ENCODE data around the gene MED13L. TPM values are rescaled to one million over a fixed set of nuclear protein-coding genes. Genes with fewer than 3 reads are reported as not detected.

MED13L gene
- polyA plus RNA-seq, 1 of the 3 experiments (the other 2 are of a cell fraction) = 17.1 TPM

DNA sequence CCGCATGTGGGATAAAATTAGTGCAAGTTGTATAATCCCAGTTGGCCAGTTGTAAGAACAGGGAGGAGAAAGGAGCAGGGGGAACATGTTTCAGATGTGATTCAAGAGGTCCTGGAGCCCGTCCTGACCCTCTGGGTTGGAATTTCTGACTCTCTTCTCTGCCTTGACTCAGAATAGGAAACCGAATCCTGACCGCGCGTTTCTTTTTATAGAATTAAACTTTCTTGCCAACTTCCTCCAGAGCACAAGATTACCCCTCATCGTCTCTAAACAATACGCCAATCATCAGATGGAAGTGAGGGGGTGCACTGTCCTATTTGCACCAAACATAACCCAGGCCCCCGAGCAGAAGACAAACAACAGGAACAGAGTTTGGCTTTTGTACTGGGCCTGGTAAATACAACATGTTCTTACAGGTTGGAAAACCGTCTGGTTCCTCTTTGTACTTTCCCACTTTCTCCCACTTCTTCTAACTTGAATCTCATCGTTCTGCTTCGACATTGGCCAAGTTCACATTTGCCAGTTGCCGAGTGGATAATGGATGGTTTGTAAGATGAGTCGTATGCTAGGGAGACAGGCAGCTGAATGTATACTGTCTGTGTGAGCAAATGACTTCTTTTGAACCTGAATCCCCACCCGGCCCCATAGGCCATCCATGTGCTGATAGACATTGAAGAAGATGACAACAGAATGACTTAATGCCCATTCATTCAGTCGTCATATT, 42.6 kb upstream of the MED13L start (continued):
- TF ChIP-seq, protein P1, sequence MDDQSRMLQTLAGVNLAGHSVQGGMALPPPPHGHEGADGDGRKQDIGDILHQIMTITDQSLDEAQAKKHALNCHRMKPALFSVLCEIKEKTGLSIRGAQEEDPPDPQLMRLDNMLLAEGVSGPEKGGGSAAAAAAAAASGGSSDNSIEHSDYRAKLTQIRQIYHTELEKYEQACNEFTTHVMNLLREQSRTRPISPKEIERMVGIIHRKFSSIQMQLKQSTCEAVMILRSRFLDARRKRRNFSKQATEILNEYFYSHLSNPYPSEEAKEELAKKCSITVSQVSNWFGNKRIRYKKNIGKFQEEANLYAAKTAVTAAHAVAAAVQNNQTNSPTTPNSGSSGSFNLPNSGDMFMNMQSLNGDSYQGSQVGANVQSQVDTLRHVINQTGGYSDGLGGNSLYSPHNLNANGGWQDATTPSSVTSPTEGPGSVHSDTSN (IDR thresholded peaks at IDR 0.05) = peak; percentile 53; the same call in 1 of the 2 replicates
- TF ChIP-seq RXRA (IDR thresholded peaks at IDR 0.05; ENCODE audit: borderline replicate concordance, low read depth) (peak; percentile 85; the same call in 1 of the 2 replicates), FOXM1 (IDR thresholded peaks at IDR 0.05; ENCODE audit: low read depth) (peak; percentile 31; the same call in 1 of the 2 replicates), YY1 (IDR thresholded peaks at IDR 0.05; ENCODE audit: low read depth) (no peak), GATA2 (CRISPR knock-in tag; IDR thresholded peaks at IDR 0.05) (no peak), MXI1 (IDR thresholded peaks at IDR 0.05; ENCODE audit: low read depth, low read length) (no peak), ELF1 (IDR thresholded peaks at IDR 0.05) (no peak), RAD21 (IDR thresholded peaks at IDR 0.05; ENCODE audit: low read length) (peak; percentile 21; the same call in 1 of the 2 replicates), CHD2 (IDR thresholded peaks at IDR 0.05; ENCODE audit: low read length, partially characterized antibody) (no peak), SMC3 (IDR thresholded peaks at IDR 0.05; ENCODE audit: low read depth, low read length) (0 out of 2 replicates have a peak, but pooled peaks have one; percentile 3), TCF12 (IDR thresholded peaks at IDR 0.05) (peak; percentile 97), TEAD4 (IDR thresholded peaks at IDR 0.05; ENCODE audit: borderline replicate concordance, insufficient read depth) (peak; percentile 59; the same call in 1 of the 2 replicates)
- TF ChIP-seq, protein P2, sequence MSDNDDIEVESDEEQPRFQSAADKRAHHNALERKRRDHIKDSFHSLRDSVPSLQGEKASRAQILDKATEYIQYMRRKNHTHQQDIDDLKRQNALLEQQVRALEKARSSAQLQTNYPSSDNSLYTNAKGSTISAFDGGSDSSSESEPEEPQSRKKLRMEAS (IDR thresholded peaks at IDR 0.05; ENCODE audit: low read depth) = no peak

DNA sequence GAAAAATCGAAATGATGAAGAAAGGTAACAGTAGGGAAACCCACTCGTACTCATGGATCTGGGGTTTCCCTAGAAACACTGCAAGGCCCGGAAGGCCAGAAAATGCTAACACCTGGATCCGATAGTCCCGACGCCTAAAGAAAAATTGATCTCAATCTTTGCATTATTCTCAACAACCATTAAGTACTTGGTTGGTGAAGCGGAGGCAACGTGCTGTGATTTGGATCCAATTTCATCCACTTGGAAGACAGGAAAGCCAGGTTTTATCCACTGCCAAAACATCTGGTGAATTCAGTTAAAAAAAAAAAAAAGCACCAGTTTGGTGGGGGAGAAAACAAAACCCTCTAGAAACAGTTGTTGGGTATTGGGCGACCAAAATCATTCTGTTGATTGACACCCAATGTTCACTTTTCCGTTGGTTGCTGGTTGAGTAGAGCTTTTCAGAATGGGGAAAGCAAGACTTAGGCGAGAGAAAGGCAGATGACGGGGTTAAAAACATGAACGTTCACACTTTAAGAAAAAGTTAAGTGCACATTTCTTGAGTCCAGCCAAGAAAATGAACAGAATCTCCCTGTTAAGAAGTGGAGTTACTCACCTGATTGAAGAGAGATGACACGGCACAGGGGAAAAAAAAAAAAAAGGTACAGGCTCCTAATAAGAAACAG, 41.9 kb upstream of the MED13L start:
- Histone ChIP-seq H2AFZ (ENCODE audit: low read depth) (peak overlapping the region; percentile 14; the same call in 1 of the 2 replicates), H3K79me2 (ENCODE audit: insufficient read depth) (no peaks in the 10 kb centered on the region; the same call in 1 of the 2 replicates), H3K9me2 (no peaks in the 10 kb centered on the region), H4K20me1 (ENCODE audit: insufficient read depth) (no peaks in the 10 kb centered on the region), H3K4me3 (ENCODE audit: low read depth in 2 of 2, low read length in 1 of 2) (peak overlapping the region in 1 of 2 experiments; percentile 25; a peak in 1 of 4 replicates), H3K4me1 (ENCODE audit: control insufficient read depth in 1 of 2, insufficient read depth in 2 of 2, low read depth in 1 of 2, low read length in 1 of 2) (peaks cover 14 to 27% of the 10 kb centered on the region in 2 experiments), H3K4me2 (peak overlapping the region; percentile 72), H3K9ac (peak overlapping the region; percentile 53; the same call in 1 of the 2 replicates), H3K9me3 (no peaks in the 10 kb centered on the region), H3K36me3 (replicated peaks in 1 of 2; ENCODE audit: control insufficient read depth in 1 of 2, insufficient read depth in 2 of 2, low read length in 1 of 2) (no peaks in the 10 kb centered on the region), H3K27ac (ENCODE audit: low read depth in 2 of 2, low read length in 1 of 2) (peak overlapping the region; percentile 77 to 98; a peak in 3 of 4 replicates), H3F3A (replicated peaks; ENCODE audit: insufficient read depth) (peaks cover 22% of the 10 kb centered on the region), H3K27me3 (ENCODE audit: insufficient read depth) (no peaks in the 10 kb centered on the region)
- CTCF ChIA-PET = interaction anchor here (1.2 kb wide), 1 partner anchor 19 kb away, joined by 3 read pairs; no protein-coding TSS in a partner anchor
- no peak for DNase-seq
- 59% methylated on average over 14 of the region's 14 CpGs for WGBS (ENCODE audit: low lambda C conversion rate)
- TF ChIP-seq RFX5 (IDR thresholded peaks at IDR 0.05; ENCODE audit: low read length) = no peak
- no peak for TF ChIP-seq SMC3 (IDR thresholded peaks at IDR 0.05; ENCODE audit: low read depth, low read length)
- TF ChIP-seq TEAD4 (IDR thresholded peaks at IDR 0.05; ENCODE audit: borderline replicate concordance, insufficient read depth) = no peak
- no peak for TF ChIP-seq MXI1 (IDR thresholded peaks at IDR 0.05; ENCODE audit: low read depth, low read length)
- no peak for TF ChIP-seq RAD21 (IDR thresholded peaks at IDR 0.05; ENCODE audit: low read length)
- TF ChIP-seq FOXM1 (IDR thresholded peaks at IDR 0.05; ENCODE audit: low read depth) = no peak
- TF ChIP-seq RCOR1 (IDR thresholded peaks at IDR 0.05; ENCODE audit: low read length) = no peak
- no peak for TF ChIP-seq RXRA (IDR thresholded peaks at IDR 0.05; ENCODE audit: borderline replicate concordance, low read depth)
- TF ChIP-seq, protein P3, sequence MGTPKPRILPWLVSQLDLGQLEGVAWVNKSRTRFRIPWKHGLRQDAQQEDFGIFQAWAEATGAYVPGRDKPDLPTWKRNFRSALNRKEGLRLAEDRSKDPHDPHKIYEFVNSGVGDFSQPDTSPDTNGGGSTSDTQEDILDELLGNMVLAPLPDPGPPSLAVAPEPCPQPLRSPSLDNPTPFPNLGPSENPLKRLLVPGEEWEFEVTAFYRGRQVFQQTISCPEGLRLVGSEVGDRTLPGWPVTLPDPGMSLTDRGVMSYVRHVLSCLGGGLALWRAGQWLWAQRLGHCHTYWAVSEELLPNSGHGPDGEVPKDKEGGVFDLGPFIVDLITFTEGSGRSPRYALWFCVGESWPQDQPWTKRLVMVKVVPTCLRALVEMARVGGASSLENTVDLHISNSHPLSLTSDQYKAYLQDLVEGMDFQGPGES (IDR thresholded peaks at IDR 0.05; ENCODE audit: low read depth, low read length) = no peak
- TF ChIP-seq, protein P4, sequence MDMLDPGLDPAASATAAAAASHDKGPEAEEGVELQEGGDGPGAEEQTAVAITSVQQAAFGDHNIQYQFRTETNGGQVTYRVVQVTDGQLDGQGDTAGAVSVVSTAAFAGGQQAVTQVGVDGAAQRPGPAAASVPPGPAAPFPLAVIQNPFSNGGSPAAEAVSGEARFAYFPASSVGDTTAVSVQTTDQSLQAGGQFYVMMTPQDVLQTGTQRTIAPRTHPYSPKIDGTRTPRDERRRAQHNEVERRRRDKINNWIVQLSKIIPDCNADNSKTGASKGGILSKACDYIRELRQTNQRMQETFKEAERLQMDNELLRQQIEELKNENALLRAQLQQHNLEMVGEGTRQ (IDR thresholded peaks at IDR 0.05; ENCODE audit: borderline replicate concordance, low read depth, low read length) = no peak
- TF ChIP-seq, protein P5, sequence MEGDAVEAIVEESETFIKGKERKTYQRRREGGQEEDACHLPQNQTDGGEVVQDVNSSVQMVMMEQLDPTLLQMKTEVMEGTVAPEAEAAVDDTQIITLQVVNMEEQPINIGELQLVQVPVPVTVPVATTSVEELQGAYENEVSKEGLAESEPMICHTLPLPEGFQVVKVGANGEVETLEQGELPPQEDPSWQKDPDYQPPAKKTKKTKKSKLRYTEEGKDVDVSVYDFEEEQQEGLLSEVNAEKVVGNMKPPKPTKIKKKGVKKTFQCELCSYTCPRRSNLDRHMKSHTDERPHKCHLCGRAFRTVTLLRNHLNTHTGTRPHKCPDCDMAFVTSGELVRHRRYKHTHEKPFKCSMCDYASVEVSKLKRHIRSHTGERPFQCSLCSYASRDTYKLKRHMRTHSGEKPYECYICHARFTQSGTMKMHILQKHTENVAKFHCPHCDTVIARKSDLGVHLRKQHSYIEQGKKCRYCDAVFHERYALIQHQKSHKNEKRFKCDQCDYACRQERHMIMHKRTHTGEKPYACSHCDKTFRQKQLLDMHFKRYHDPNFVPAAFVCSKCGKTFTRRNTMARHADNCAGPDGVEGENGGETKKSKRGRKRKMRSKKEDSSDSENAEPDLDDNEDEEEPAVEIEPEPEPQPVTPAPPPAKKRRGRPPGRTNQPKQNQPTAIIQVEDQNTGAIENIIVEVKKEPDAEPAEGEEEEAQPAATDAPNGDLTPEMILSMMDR (IDR thresholded peaks at IDR 0.05) = no peak
- POLR2A ChIA-PET = no interaction called here

Measured in SK-N-SH (cell line).